Measurements from ENCODE around the gene NKX2-8. TPM values are rescaled to one million over a fixed set of nuclear protein-coding genes. Genes with fewer than 3 reads are reported as not detected.
"Not testable (repeated sequence)": the region's sequence is repeated elsewhere in the genome, so short reads cannot be mapped to it uniquely, and the experiment has no call there.

The NKX2-8 gene
- total RNA-seq, 1 donor from 2014 or later, result 0.26 TPM

DNA sequence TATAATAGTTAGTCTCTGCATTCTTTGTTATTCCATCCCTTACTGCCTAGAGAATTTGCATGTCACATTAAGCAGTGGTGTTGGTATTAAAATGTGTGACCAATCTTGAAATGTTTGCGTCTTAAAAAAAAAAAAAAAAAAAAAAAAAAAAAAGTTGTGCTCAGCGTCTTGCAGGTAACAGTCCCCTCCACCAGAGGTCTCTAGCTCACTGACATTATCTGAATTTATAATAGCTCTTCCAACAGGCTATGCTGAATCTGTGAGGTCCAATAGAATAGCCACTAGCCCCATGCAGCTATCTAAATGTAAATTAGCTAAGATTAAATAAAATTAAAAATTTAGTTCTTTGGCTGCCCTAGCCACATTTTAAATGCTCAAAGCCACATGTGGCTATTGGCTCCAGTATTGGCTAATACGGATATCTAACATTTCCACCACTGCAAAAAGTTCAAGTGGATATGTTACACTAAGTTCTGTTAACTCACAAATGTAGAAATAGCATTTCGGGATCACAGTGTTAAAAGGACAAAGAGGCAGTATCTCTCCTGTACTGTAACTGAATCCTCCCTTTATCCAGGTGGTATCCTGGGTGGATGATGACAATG is 28.7 kb downstream of the NKX2-8 start:
- H3K27me3 ChIP-seq (ENCODE audit: control insufficient read depth, insufficient read depth, low read length), result no peaks in the 10 kb centered on the region
- H3K4me3 ChIP-seq (ENCODE audit: low read depth, low read length), result no peak overlapping the region
- DNase-seq (ENCODE audit: low read depth) (peak; percentile 44), FAIRE-seq (no peak)
- H3K36me3 ChIP-seq (ENCODE audit: control insufficient read depth, insufficient read depth, low read length), result no peaks in the 10 kb centered on the region
- TF ChIP-seq, protein P1, sequence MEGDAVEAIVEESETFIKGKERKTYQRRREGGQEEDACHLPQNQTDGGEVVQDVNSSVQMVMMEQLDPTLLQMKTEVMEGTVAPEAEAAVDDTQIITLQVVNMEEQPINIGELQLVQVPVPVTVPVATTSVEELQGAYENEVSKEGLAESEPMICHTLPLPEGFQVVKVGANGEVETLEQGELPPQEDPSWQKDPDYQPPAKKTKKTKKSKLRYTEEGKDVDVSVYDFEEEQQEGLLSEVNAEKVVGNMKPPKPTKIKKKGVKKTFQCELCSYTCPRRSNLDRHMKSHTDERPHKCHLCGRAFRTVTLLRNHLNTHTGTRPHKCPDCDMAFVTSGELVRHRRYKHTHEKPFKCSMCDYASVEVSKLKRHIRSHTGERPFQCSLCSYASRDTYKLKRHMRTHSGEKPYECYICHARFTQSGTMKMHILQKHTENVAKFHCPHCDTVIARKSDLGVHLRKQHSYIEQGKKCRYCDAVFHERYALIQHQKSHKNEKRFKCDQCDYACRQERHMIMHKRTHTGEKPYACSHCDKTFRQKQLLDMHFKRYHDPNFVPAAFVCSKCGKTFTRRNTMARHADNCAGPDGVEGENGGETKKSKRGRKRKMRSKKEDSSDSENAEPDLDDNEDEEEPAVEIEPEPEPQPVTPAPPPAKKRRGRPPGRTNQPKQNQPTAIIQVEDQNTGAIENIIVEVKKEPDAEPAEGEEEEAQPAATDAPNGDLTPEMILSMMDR (IDR thresholded peaks at IDR 0.05; ENCODE audit: insufficient read depth, low read length, severe bottlenecking), result peak; percentile 70

DNA sequence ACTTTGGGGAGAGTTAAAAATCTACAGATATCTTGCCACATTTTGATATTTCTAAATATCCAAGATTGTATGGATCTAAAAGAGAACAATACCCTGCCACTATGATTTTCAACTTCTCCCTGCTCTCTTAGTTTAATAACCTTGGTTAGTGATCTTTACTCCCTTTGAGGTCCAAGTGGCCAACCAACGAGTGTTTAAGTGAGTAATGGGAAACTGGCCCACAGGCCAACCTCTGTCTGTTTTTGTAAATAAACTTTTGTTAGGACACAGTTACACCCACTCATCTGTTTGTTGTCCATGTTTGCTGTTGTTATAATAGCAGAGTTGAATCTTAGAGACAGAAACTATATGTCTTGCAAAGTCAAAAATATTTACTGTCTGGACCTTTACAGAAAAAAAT is 31.5 kb downstream of the NKX2-8 start:
- no peaks in the 10 kb centered on the region for H3K36me3 ChIP-seq (ENCODE audit: control insufficient read depth, insufficient read depth, low read length)
- H3K4me3 ChIP-seq (ENCODE audit: low read depth, low read length), result no peak overlapping the region
- no peaks in the 10 kb centered on the region for H3K27me3 ChIP-seq (ENCODE audit: control insufficient read depth, insufficient read depth, low read length)
- no peak for DNase-seq (ENCODE audit: low read depth)
- TF ChIP-seq, protein P1 (IDR thresholded peaks at IDR 0.05; ENCODE audit: insufficient read depth, low read length, severe bottlenecking), result no peak
- FAIRE-seq, result no peak

GRCh38 chr14:36544280-36544679 is 38.1 kb downstream of the NKX2-8 start:
- H3K27me3 ChIP-seq (ENCODE audit: control insufficient read depth, insufficient read depth, low read length); FAIRE-seq; H3K36me3 ChIP-seq (ENCODE audit: control insufficient read depth, insufficient read depth, low read length); DNase-seq (ENCODE audit: low read depth); H3K4me3 ChIP-seq (ENCODE audit: low read depth, low read length): not testable (repeated sequence)

DNA sequence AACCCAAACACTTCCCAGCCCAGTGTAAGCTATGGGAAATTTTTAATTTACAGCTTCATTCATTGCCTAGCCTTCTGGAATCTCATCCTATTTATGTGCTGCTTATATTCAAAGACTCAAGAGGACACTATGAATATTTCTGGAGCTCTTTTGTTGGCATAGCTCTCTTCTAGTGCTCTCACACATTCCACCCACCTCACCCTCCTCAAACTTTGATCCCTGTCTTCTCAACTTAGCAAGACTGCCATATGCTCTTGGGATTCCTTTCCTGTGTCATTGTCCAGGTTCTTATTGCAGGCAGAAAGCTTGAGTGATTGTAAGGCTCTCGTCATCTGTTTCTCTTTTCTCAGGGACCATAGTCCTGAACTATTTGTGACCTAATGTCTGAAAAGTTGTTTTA is 44.4 kb downstream of the NKX2-8 start:
- Histone ChIP-seq H3K36me3 (ENCODE audit: control insufficient read depth, insufficient read depth, low read length) (no peaks in the 10 kb centered on the region), H3K27me3 (ENCODE audit: control insufficient read depth, insufficient read depth, low read length) (no peaks in the 10 kb centered on the region), H3K4me3 (ENCODE audit: low read depth, low read length) (no peak overlapping the region)
- DNase-seq (ENCODE audit: low read depth), result no peak
- TF ChIP-seq, protein P1 (IDR thresholded peaks at IDR 0.05; ENCODE audit: insufficient read depth, low read length, severe bottlenecking), result no peak
- no peak for FAIRE-seq

Other genes starting within 250 kb of the NKX2-8 start
- 4.1 and 6.6 TPM in 2 replicates for gene NKX2-1, start 62.4 kb downstream of the NKX2-8 start, total RNA-seq
- 9.7 and 18.4 TPM in 2 replicates for gene PAX9, start 79.2 kb upstream of the NKX2-8 start, total RNA-seq